Karpas-422 (cell line): ENCODE data around the gene MYZAP. TPM values are rescaled to one million over a fixed set of nuclear protein-coding genes. Genes with fewer than 3 reads are reported as not detected.

Experiments
- DNase-seq: peaks from one replicate; pipeline ENCODE4 v3.0.0-alpha.2; 2015
- H2AFZ ChIP-seq: fragments of 200-600 bp; sonication (generic); 2 replicates; pipeline ENCODE4 v1.6.1; 2014; ENCODE audit warnings: antibody characterized with exemption, low read length, mixed read lengths
- H3K27ac ChIP-seq: fragments of 200-600 bp; sonication (generic); 2 replicates; pipeline ENCODE4 v1.5.1; 2014; ENCODE audit warnings: mild to moderate bottlenecking, low read length, moderate library complexity
- H3K27me3 ChIP-seq: fragments of 200-600 bp; sonication (generic); 2 replicates; pipeline ENCODE4 v1.6.1; 2014; ENCODE audit warnings: low read length, mixed read lengths
- H3K36me3 ChIP-seq: fragments of 200-600 bp; sonication (generic); 2 replicates; pipeline ENCODE4 v1.6.1; 2014; ENCODE audit warnings: low read length, mixed read lengths; ENCODE audit not compliant: insufficient read depth
- H3K4me1 ChIP-seq: fragments of 200-600 bp; sonication (generic); 2 replicates; pipeline ENCODE4 v1.6.1; 2014; ENCODE audit warnings: mild to moderate bottlenecking, low read length, mixed read lengths
- H3K4me2 ChIP-seq: fragments of 200-600 bp; sonication (generic); 2 replicates; pipeline ENCODE4 v1.6.1; 2014; ENCODE audit warnings: low read length, low read depth, mild to moderate bottlenecking; ENCODE audit not compliant: poor library complexity, severe bottlenecking
- H3K4me3 ChIP-seq: fragments of 200-600 bp; sonication (generic); 2 replicates; pipeline ENCODE4 v1.5.1; 2014; ENCODE audit warnings: mild to moderate bottlenecking, antibody characterized with exemption, low read length, mixed read lengths
- H3K79me2 ChIP-seq: fragments of 200-600 bp; sonication (generic); 2 replicates; pipeline ENCODE4 v1.6.1; 2014; ENCODE audit warnings: mild to moderate bottlenecking, low read length, mixed read lengths
- H3K9ac ChIP-seq: fragments of 200-600 bp; sonication (generic); 2 replicates; pipeline ENCODE4 v1.6.0; 2014; ENCODE audit warnings: low read length
- H3K9me2 ChIP-seq: fragments of 200-600 bp; sonication (generic), shearing (Covaris generic); replicated peaks from 2 replicates; pipeline ENCODE4 v1.6.0; 2014; ENCODE audit warnings: mild to moderate bottlenecking, low read length, moderate library complexity; ENCODE audit not compliant: insufficient read depth
- H3K9me3 ChIP-seq: fragments of 300-700, 200-600 bp; sonication (generic); 2 replicates; pipeline ENCODE4 v1.6.1; 2014; ENCODE audit warnings: low read length, mixed read lengths
- H4K20me1 ChIP-seq: fragments of 200-600 bp; sonication (generic); 2 replicates; pipeline ENCODE4 v1.6.1; 2014; ENCODE audit warnings: mild to moderate bottlenecking, antibody characterized with exemption, low read length, low read depth; ENCODE audit not compliant: insufficient read depth
- total RNA-seq: library from RNA; depleted of rRNA; stranded (reverse); fragments of >200 nt; shearing (Covaris generic); gene quantifications from 2 replicates; pipeline ENCODE4 v1.2.3, GENCODE V29; 2014; ENCODE audit warnings: low replicate concordance

The MYZAP gene
- total RNA-seq, 1 experiment from 2014 or later = not detected

DNA sequence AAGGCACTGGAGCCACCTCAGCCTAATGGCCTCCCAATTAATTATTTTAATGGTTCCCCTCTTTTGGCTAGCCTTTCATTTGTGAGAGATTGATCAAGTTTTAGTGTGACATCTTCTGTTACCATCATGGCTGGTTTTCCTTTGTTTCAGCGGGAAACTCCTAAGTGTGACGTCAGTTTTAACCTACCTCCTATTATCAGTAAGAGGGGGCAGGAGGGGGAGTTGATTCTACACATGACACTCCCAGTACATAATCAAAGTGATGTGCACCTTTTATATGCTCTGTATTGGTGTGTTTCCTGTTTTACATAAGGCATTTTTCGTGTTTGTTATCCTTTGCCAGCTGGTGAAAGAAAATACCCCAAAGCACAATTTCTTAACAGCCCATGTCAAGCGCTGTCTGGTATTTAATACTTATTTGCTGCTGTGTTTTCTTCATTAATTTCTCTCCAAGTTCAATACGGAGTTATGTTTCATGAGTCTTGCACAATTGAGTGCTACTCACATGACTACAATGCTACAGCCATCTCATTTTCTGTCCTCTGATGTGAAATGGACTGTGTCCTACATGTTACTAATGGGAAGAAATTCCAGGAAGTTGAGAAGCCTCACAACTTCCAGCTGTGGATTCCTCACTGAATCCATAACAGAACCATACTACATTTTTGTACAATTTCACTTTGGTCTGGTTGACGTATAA, 62.6 kb downstream of the MYZAP start:
- Histone ChIP-seq H3K9me2 (no peaks in the 10 kb centered on the region), H4K20me1 (no peaks in the 10 kb centered on the region), H3K4me3 (no peak overlapping the region), H3K4me2 (no peak overlapping the region), H3K36me3 (no peaks in the 10 kb centered on the region), H3K27me3 (no peaks in the 10 kb centered on the region), H3K79me2 (no peaks in the 10 kb centered on the region), H3K27ac (no peak overlapping the region), H3K9me3 (no peaks in the 10 kb centered on the region), H2AFZ (no peak overlapping the region), H3K9ac (no peak overlapping the region), H3K4me1 (no peaks in the 10 kb centered on the region)
- DNase-seq = no peak

DNA sequence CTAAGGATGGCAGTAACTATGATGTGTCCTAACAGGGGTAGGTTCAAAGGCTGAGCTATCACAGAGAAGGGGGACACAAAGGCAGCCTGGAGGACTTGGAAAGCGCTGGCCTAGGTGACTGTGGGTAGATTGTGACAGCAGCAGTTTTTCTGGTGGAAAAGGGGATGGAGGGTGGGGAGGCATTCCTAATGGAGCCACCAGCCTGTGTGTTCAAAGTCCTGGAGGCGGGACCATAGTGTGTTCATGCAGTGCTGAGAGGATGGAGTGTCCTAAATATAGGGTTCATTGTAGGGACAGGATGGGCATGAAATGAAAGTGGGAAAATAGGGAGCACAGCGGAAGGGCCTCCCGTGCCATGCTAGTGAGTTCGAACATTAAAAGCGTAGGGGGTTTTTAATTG, 63.3 kb downstream of the MYZAP start:
- Histone ChIP-seq H3K9me2 (no peaks in the 10 kb centered on the region), H3K27ac (no peak overlapping the region), H2AFZ (no peak overlapping the region), H3K9ac (no peak overlapping the region), H3K79me2 (no peaks in the 10 kb centered on the region), H3K4me2 (no peak overlapping the region), H3K4me3 (no peak overlapping the region), H3K36me3 (no peaks in the 10 kb centered on the region), H3K27me3 (no peaks in the 10 kb centered on the region), H4K20me1 (no peaks in the 10 kb centered on the region), H3K4me1 (no peaks in the 10 kb centered on the region), H3K9me3 (no peaks in the 10 kb centered on the region)
- DNase-seq = no peak

- no peaks in the 10 kb centered on the region for H4K20me1 ChIP-seq
- H3K79me2 ChIP-seq = no peaks in the 10 kb centered on the region
- no peak for DNase-seq
- H3K27me3 ChIP-seq = no peaks in the 10 kb centered on the region
- H3K9me3 ChIP-seq = no peaks in the 10 kb centered on the region
- no peak overlapping the region for H3K4me3 ChIP-seq
- H3K9me2 ChIP-seq = no peaks in the 10 kb centered on the region
- no peak overlapping the region for H2AFZ ChIP-seq
- H3K9ac ChIP-seq = no peak overlapping the region
- H3K36me3 ChIP-seq = no peaks in the 10 kb centered on the region
- no peak overlapping the region for H3K27ac ChIP-seq
- no peak overlapping the region for H3K4me2 ChIP-seq
- no peaks in the 10 kb centered on the region for H3K4me1 ChIP-seq
Measured at GRCh38 chr15:57655809-57656208, 64.1 kb downstream of the MYZAP start.

- H3K9ac ChIP-seq = no peak overlapping the region
- H3K27ac ChIP-seq = no peak overlapping the region
- H3K79me2 ChIP-seq = no peaks in the 10 kb centered on the region
- no peak overlapping the region for H2AFZ ChIP-seq
- H3K4me2 ChIP-seq = no peak overlapping the region
- no peaks in the 10 kb centered on the region for H3K4me1 ChIP-seq
- H3K9me3 ChIP-seq = no peaks in the 10 kb centered on the region
- H4K20me1 ChIP-seq = no peaks in the 10 kb centered on the region
- no peaks in the 10 kb centered on the region for H3K36me3 ChIP-seq
- H3K4me3 ChIP-seq = no peak overlapping the region
- H3K27me3 ChIP-seq = no peaks in the 10 kb centered on the region
- H3K9me2 ChIP-seq = no peaks in the 10 kb centered on the region
- DNase-seq = no peak
Measured at GRCh38 chr15:57656434-57656833, 64.7 kb downstream of the MYZAP start.

DNA sequence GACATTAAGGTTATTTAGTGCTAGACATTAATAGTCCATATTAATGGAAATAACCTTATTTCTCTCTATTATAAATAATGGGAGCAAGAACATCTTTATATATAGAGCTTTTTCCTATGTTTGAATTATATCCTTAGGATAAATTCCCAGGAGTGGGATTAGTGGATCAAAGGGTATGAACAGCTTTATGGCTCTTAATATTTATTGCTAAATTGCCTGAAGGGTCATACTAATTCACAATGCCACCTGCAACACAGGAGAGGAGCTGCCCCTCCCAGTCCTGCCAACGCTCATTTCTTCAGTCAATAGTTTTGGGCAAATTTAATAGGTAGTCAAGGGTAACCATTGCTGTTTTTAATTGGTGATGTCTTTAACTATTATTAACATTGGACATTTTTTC, 65.9 kb downstream of the MYZAP start:
- no peaks in the 10 kb centered on the region for H3K36me3 ChIP-seq
- H3K4me3 ChIP-seq = no peak overlapping the region
- no peaks in the 10 kb centered on the region for H3K9me2 ChIP-seq
- H3K4me1 ChIP-seq = no peaks in the 10 kb centered on the region
- no peak overlapping the region for H2AFZ ChIP-seq
- H3K27ac ChIP-seq = no peak overlapping the region
- H3K9me3 ChIP-seq = no peaks in the 10 kb centered on the region
- no peak overlapping the region for H3K4me2 ChIP-seq
- no peak for DNase-seq
- no peak overlapping the region for H3K9ac ChIP-seq
- no peaks in the 10 kb centered on the region for H3K79me2 ChIP-seq
- H4K20me1 ChIP-seq = no peaks in the 10 kb centered on the region
- H3K27me3 ChIP-seq = no peaks in the 10 kb centered on the region

DNA sequence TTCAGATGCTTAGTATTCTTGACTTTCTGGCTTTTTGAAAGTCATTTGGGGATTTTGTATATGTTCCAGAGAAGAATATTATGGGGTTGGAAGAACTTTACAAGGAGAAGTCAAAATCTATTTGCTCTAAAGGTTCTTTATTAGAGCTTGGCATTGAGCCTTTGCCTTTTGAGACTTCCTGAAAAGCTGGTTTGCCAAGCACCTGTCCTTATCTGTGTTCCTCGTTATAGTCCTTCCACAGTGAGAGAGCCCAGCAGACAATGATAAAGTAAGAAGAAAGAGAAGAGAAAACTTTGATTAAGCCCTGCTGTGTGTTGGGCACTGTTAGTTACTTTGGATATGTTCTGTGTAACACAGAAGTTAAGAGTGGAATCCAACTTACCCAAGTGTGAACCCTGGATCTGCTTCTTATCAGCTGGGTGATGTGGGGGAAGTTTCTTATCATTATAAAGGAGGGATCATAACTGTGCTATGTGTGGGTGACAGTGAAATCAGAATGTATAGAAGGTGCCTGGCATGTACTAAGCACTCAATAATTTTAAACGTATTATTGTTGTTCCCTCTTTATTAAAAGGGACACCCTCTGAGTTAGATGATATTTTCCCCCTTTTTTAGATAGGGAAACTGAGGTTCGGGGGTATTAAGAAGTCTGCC, 70.5 kb downstream of the MYZAP start:
- no peaks in the 10 kb centered on the region for H3K79me2 ChIP-seq
- no peak for DNase-seq
- H3K9me2 ChIP-seq = no peaks in the 10 kb centered on the region
- no peak overlapping the region for H3K4me2 ChIP-seq
- no peaks in the 10 kb centered on the region for H3K27me3 ChIP-seq
- no peak overlapping the region for H2AFZ ChIP-seq
- H3K27ac ChIP-seq = no peak overlapping the region
- H3K4me3 ChIP-seq = no peak overlapping the region
- H3K4me1 ChIP-seq = no peaks in the 10 kb centered on the region
- H3K9me3 ChIP-seq = no peaks in the 10 kb centered on the region
- no peak overlapping the region for H3K9ac ChIP-seq
- H3K36me3 ChIP-seq = no peaks in the 10 kb centered on the region
- no peaks in the 10 kb centered on the region for H4K20me1 ChIP-seq

- no peak for DNase-seq
- no peaks in the 10 kb centered on the region for H3K79me2 ChIP-seq
- no peaks in the 10 kb centered on the region for H4K20me1 ChIP-seq
- H3K27ac ChIP-seq = no peak overlapping the region
- no peaks in the 10 kb centered on the region for H3K27me3 ChIP-seq
- H3K9me2 ChIP-seq = no peaks in the 10 kb centered on the region
- no peak overlapping the region for H3K9ac ChIP-seq
- no peaks in the 10 kb centered on the region for H3K36me3 ChIP-seq
- no peak overlapping the region for H2AFZ ChIP-seq
- H3K4me1 ChIP-seq = no peaks in the 10 kb centered on the region
- no peaks in the 10 kb centered on the region for H3K9me3 ChIP-seq
- H3K4me2 ChIP-seq = no peak overlapping the region
- H3K4me3 ChIP-seq = no peak overlapping the region
Measured at GRCh38 chr15:57662802-57663201, 71.1 kb downstream of the MYZAP start.

GRCh38 chr15:57663262-57663661, 71.6 kb downstream of the MYZAP start:
- Histone ChIP-seq H3K27ac (no peak overlapping the region), H3K4me2 (no peak overlapping the region), H3K27me3 (no peaks in the 10 kb centered on the region), H3K9me3 (no peaks in the 10 kb centered on the region), H2AFZ (no peak overlapping the region), H3K36me3 (no peaks in the 10 kb centered on the region), H4K20me1 (no peaks in the 10 kb centered on the region), H3K4me1 (no peaks in the 10 kb centered on the region), H3K79me2 (no peaks in the 10 kb centered on the region), H3K9ac (no peak overlapping the region), H3K9me2 (no peaks in the 10 kb centered on the region), H3K4me3 (no peak overlapping the region)
- DNase-seq = no peak
